Spleen (tissue), 7 donors: ENCODE data around the gene NTN1.

Source experiments
- POLR2AphosphoS5 ChIP-seq, 3 donors: sonication (generic); formaldehyde crosslinking; IDR thresholded peaks; one replicate each; pipeline ENCODE4 v1.5.1; 2017; ENCODE audit warnings: antibody characterized with exemption in 3 of 3
- TF ChIP-seq, protein P1 (sequence below), 11 experiments: fragments of 200-600 bp in 7 of 11; fragments of 450-650 bp in 4 of 11; sonication (generic) in 4 of 11; IDR thresholded peaks in 8 of 11; conservative IDR thresholded peaks in 3 of 11; 1 replicate in 7 of 11; 2 replicates in 4 of 11; pipeline versions ENCODE4 v1.4.0 to v1.8.0; 2016 to 2021; ENCODE audit warnings: antibody characterized with exemption in 11 of 11, inconsistent platforms in 4 of 11, mild to moderate bottlenecking in 1 of 11
- donor health status: DM: no; HTN: no; CAD: no; lungs with moderate emphysema.
- donor health status: DM: no; HTN: no; CAD: no.
- donor health status: DM: no; HTN: no; CAD: no.

DNA sequence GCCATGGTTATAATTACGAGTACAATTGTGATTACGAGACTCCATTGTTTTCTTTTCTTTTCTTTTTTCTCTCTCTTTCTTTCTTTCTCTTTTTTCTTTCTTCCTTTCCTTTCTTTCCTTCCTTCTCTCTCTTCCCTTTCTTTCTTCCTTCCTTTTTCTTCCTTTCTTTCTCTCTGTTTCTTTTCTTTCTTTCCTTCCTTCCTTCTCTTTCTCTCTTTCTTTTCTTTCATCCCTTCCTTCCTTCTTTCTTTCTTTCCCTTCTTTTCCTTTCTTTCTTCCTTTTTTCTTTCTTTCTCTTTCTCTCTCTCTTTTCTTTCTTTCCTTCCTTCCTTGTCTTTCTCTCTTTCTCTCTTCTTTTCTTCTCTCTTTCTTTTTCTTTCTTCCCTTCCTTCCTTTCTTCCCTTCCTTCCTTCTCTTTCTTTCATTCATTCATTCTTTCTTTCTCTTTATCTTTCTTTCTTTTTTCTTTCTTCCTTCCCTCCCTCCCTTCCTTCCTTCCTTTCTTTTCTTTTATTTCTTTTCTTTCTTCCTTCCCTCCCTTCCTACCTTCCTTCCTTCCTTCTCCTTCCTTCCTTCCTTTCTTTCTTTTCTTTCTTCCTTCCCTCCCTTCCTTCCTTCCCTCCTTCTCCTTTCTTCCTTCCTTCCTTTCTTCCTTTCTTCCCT lies 14.1 kb upstream of the NTN1 start:
- no peak for TF ChIP-seq POLR2AphosphoS5 (IDR thresholded peaks at IDR 0.05)
- TF ChIP-seq, protein P1, sequence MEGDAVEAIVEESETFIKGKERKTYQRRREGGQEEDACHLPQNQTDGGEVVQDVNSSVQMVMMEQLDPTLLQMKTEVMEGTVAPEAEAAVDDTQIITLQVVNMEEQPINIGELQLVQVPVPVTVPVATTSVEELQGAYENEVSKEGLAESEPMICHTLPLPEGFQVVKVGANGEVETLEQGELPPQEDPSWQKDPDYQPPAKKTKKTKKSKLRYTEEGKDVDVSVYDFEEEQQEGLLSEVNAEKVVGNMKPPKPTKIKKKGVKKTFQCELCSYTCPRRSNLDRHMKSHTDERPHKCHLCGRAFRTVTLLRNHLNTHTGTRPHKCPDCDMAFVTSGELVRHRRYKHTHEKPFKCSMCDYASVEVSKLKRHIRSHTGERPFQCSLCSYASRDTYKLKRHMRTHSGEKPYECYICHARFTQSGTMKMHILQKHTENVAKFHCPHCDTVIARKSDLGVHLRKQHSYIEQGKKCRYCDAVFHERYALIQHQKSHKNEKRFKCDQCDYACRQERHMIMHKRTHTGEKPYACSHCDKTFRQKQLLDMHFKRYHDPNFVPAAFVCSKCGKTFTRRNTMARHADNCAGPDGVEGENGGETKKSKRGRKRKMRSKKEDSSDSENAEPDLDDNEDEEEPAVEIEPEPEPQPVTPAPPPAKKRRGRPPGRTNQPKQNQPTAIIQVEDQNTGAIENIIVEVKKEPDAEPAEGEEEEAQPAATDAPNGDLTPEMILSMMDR (IDR thresholded peaks at IDR 0.05 in 8 of 11, conservative IDR thresholded peaks at IDR 0.05 in 3 of 11): no peak
